SKM-1 (cell line): ENCODE data around the gene LIMK2.

ENCODE experiments used
- DNase-seq: peaks from one replicate; lab custom pipeline; 2025; ENCODE audit not compliant: unreplicated experiment; lab: John Stamatoyannopoulos, UW

LIMK2 gene

DNA sequence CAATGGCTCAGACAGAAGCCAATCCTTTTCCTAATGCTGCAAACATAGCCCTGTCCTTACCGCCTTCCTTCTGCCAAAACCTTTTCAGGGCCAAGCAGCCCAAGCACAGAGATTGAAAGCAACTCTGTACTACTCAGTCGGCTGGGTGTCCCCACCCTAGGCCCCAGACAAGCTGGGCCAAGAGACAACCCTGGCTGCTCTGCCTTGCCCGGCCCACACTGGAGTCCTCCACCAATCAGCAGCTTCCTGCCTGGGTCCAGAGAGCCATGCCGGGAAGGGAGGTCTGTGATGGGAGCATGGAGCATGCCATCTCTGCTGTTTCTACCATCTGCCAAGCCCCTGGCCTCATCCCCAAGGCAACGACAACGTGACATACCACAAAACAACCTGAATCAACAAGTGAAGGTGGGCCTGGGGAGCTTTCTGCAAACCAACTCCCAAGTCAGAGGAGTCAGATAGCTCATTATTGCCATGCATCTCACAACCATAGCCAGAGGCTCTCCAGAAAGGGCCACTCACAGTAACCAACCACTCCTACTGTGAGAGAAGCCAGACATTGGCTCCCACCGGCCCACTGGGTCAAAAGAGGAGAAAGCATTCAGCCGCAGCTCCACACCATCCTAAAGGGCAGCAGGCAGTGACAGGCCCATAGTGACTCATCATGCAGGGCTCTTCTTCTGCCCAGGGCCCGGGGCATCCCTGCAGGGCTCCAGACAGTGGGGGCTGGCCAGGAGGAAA is 115.9 kb downstream of the LIMK2 start:
- no peak for DNase-seq

DNA sequence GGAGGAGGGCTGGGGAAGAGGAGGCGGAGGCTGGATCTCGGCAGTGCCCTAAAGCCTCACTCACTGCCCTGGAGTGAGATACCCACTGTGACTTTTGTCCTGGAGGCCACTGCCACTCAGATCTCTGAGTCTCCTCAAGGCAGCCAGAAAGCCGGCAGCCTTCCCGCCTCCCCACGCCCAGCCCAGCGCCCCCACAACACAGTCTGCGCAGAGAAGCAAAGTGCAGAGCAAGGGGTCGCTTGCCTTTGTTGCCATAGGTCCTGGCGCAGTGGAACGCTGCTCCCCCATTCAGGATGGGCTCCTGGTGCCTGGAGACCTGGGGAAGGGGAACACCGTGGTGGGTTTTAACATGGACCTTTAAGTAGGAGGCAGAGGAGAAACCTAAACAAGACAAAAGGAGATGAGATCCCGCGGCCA is 116.5 kb downstream of the LIMK2 start:
- no peak for DNase-seq

- DNase-seq, result no peak
Measured at GRCh38 chr22:31329029-31329428, 116.9 kb downstream of the LIMK2 start.
